SK-N-SH (cell line): Measurements from ENCODE around the gene GNG4. TPM values are rescaled to one million over a fixed set of nuclear protein-coding genes. Genes with fewer than 3 reads are reported as not detected.

Experiments
- CTCF ChIA-PET: fragments of 300-600, 350-600 bp; formaldehyde crosslinking; extraction: SDS; loops from one replicate; lab custom pipeline; 2021; lab: Yijun Ruan, JAX
- POLR2A ChIA-PET: fragments of 350-600 bp; sonication (Branson Sonifier 250); formaldehyde crosslinking; extraction: SDS; loops from one replicate; lab custom pipeline; 2020; ENCODE audit warnings: antibody characterized with exemption, inconsistent platforms; lab: Yijun Ruan, JAX
- DNase-seq: peaks from one replicate; pipeline ENCODE4 v3.0.0; 2012
- H2AFZ ChIP-seq: fragments of 200-600 bp; sonication (generic); 2 replicates; pipeline ENCODE4 v1.8.1; 2016; ENCODE audit warnings: antibody characterized with exemption, mild to moderate bottlenecking, low read depth
- H3F3A ChIP-seq: fragments of 200-600 bp; sonication (generic); replicated peaks from 2 replicates; pipeline ENCODE3; 2016; ENCODE audit warnings: antibody characterized with exemption, mild to moderate bottlenecking; ENCODE audit not compliant: insufficient read depth
- H3K27ac ChIP-seq, 2 experiments: fragments of 200-500 bp in 1 of 2; fragments of 200-600 bp in 1 of 2; sonication (Bioruptor generic) in 1 of 2; sonication (generic), shearing (Covaris generic) in 1 of 2; 2 replicates each; pipeline versions ENCODE4 v1.5.1 to v1.6.1; 2014 to 2016; ENCODE audit warnings: low read depth in 2 of 2, inconsistent platforms in 1 of 2, low read length in 1 of 2, mild to moderate bottlenecking in 1 of 2, mixed read lengths in 1 of 2
- H3K27me3 ChIP-seq: fragments of 200-600 bp; sonication (generic), shearing (Covaris generic); 2 replicates; pipeline ENCODE4 v1.6.1; 2016; ENCODE audit warnings: mixed run types; ENCODE audit not compliant: insufficient read depth
- H3K36me3 ChIP-seq, 2 experiments: fragments of 200-500 bp in 1 of 2; fragments of 200-600 bp in 1 of 2; sonication (Bioruptor generic) in 1 of 2; sonication (generic) in 1 of 2; replicated peaks in 1 of 2; 2 replicates each; pipeline versions ENCODE3 to v1.5.1; 2014 to 2016; ENCODE audit warnings: low read length in 1 of 2, mild to moderate bottlenecking in 1 of 2; ENCODE audit not compliant: insufficient read depth in 2 of 2, control insufficient read depth in 1 of 2
- H3K4me1 ChIP-seq, 2 experiments: fragments of 200-500 bp in 1 of 2; fragments of 200-600 bp in 1 of 2; sonication (Bioruptor generic) in 1 of 2; sonication (generic), shearing (Covaris generic) in 1 of 2; 2 replicates each; pipeline versions ENCODE4 v1.5.1 to v1.6.1; 2014 to 2016; ENCODE audit warnings: low read depth in 1 of 2, low read length in 1 of 2, mixed run types in 1 of 2; ENCODE audit not compliant: insufficient read depth in 2 of 2, control insufficient read depth in 1 of 2
- H3K4me2 ChIP-seq: fragments of 200-600 bp; sonication (generic), shearing (Covaris generic); 2 replicates; pipeline ENCODE4 v1.6.1; 2017; ENCODE audit warnings: mixed run types
- H3K4me3 ChIP-seq, 2 experiments: fragments of 200-500 bp in 1 of 2; fragments of 200-600 bp in 1 of 2; sonication (Bioruptor generic) in 1 of 2; sonication (generic), shearing (Covaris generic) in 1 of 2; 2 replicates each; pipeline versions ENCODE4 v1.5.1 to v1.8.1; 2014 to 2016; ENCODE audit warnings: low read depth in 2 of 2, inconsistent platforms in 1 of 2, low read length in 1 of 2, mild to moderate bottlenecking in 1 of 2, mixed read lengths in 1 of 2, moderate library complexity in 1 of 2
- H3K79me2 ChIP-seq: fragments of 200-600 bp; sonication (generic); 2 replicates; pipeline ENCODE4 v1.8.1; 2017; ENCODE audit warnings: mild to moderate bottlenecking; ENCODE audit not compliant: insufficient read depth
- H3K9ac ChIP-seq: fragments of 200-600 bp; sonication (generic); 2 replicates; pipeline ENCODE4 v1.6.1; 2017; ENCODE audit warnings: mixed run types
- H3K9me2 ChIP-seq: fragments of 200-600 bp; sonication (generic); 2 replicates; pipeline ENCODE4 v1.6.1; 2017; ENCODE audit warnings: mixed run types
- H3K9me3 ChIP-seq: fragments of 200-600 bp; sonication (generic); 2 replicates; pipeline ENCODE4 v1.6.1; 2017; ENCODE audit warnings: mixed run types, mild to moderate bottlenecking, moderate library complexity
- H4K20me1 ChIP-seq: fragments of 200-600 bp; sonication (generic); 2 replicates; pipeline ENCODE4 v1.6.1; 2017; ENCODE audit warnings: mild to moderate bottlenecking, mixed run types; ENCODE audit not compliant: insufficient read depth
- EP300 ChIP-seq, 2 experiments: IDR thresholded peaks; 2 replicates each; pipeline versions ENCODE4 v1.4.0 to v1.6.1; 2012; ENCODE audit warnings: borderline replicate concordance in 1 of 2, low read depth in 1 of 2, low read length in 1 of 2
- EZH2phosphoT487 ChIP-seq: fragments of 200-600 bp; sonication (generic); IDR thresholded peaks from 2 replicates; pipeline ENCODE4 v1.6.1; 2017; ENCODE audit warnings: low read depth, mixed run types, mild to moderate bottlenecking, antibody characterized with exemption, moderate library complexity, borderline replicate concordance
- FOSL2 ChIP-seq: IDR thresholded peaks from 2 replicates; pipeline ENCODE4 v1.4.0; 2012; ENCODE audit warnings: low read depth, mild to moderate bottlenecking, moderate library complexity, borderline replicate concordance
- FOXM1 ChIP-seq: IDR thresholded peaks from 2 replicates; pipeline ENCODE4 v1.4.0; 2012; ENCODE audit warnings: low read depth, mild to moderate bottlenecking
- GATA2 ChIP-seq: sonication (generic); formaldehyde crosslinking; IDR thresholded peaks from 2 replicates; pipeline ENCODE4 v1.5.0; 2020; ENCODE audit warnings: mild to moderate bottlenecking, missing genetic modification reagents
- MXI1 ChIP-seq: IDR thresholded peaks from 2 replicates; pipeline ENCODE4 v1.6.1; 2012; ENCODE audit warnings: mild to moderate bottlenecking, low read depth, low read length, improper control_type of control experiment
- NFIC ChIP-seq: IDR thresholded peaks from 2 replicates; pipeline ENCODE4 v1.4.0; 2012; ENCODE audit warnings: borderline replicate concordance
- NRF1 ChIP-seq: IDR thresholded peaks from 2 replicates; pipeline ENCODE4 v1.6.1; 2012; ENCODE audit warnings: low read depth, mild to moderate bottlenecking, low read length
- RXRA ChIP-seq: IDR thresholded peaks from 2 replicates; pipeline ENCODE4 v1.4.0; 2012; ENCODE audit warnings: low read depth, mild to moderate bottlenecking, borderline replicate concordance
- TCF12 ChIP-seq: IDR thresholded peaks from 2 replicates; pipeline ENCODE4 v1.4.0; 2012
- WGBS: methylation state at CpG from one replicate; pipeline ENCODE4 v1.1.6; 2017; ENCODE audit warnings: low lambda C conversion rate; 5-methylcytosine and 5-hydroxymethylcytosine counted together
- polyA plus RNA-seq, 3 experiments: library from polyadenylated mRNA; depleted of rRNA; stranded (reverse); fragments of >200 nt; gene quantifications; 2 replicates each; pipeline ENCODE4 v1.2.3, GENCODE V29; 2012
- TF ChIP-seq, protein P1 (sequence below): IDR thresholded peaks from 2 replicates; pipeline ENCODE4 v1.6.1; 2012; ENCODE audit warnings: mild to moderate bottlenecking, low read depth, low read length, moderate library complexity
- TF ChIP-seq, protein P2 (sequence below): fragments of 200-600 bp; sonication (generic); IDR thresholded peaks from 2 replicates; pipeline ENCODE4 v1.6.1; 2017; ENCODE audit warnings: antibody characterized with exemption, mild to moderate bottlenecking, moderate library complexity
- TF ChIP-seq, protein P3 (sequence below): fragments of 150-350 bp; IDR thresholded peaks from 2 replicates; pipeline ENCODE4 v1.6.1; 2016; ENCODE audit warnings: mild to moderate bottlenecking, low read depth, low read length

GNG4 gene
- polyA plus RNA-seq, 1 of the 3 experiments (the other 2 are of a cell fraction): 1.6 TPM

DNA sequence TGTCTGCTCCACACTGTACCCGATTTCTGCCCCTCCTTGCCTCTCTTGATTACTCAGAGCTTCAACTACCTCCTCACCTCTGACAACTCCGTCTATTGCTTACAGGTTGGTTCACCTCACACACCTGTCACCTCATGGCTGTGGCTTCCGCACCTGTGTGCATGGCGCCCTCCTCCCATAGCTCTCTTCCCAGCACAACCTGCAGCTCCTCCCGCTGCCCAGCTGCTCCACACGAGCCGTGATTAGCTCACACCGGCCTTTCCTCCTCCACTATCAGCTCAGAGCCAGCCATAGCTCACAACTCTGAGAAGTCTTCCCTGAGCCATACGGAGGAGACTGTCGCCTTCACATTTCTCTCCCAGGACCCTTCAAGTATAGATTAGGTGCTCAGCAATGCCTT lies 67.5 kb downstream of the GNG4 start:
- H3F3A ChIP-seq: no peaks in the 10 kb centered on the region
- no peak overlapping the region for H2AFZ ChIP-seq
- H3K79me2 ChIP-seq: no peaks in the 10 kb centered on the region
- ChIA-PET CTCF (no interaction called here), POLR2A (no interaction called here)
- H3K36me3 ChIP-seq: no peaks in the 10 kb centered on the region
- no peak overlapping the region for H3K4me3 ChIP-seq
- no peaks in the 10 kb centered on the region for H4K20me1 ChIP-seq
- DNase-seq: no peak
- no peaks in the 10 kb centered on the region for H3K4me1 ChIP-seq
- H3K9me3 ChIP-seq: no peaks in the 10 kb centered on the region
- TF ChIP-seq FOXM1 (no peak), EP300 (IDR thresholded peaks at IDR 0.05; ENCODE audit: borderline replicate concordance in 1 of 2, low read depth in 1 of 2, low read length in 1 of 2) (no peak), RXRA (no peak), TCF12 (no peak), GATA2 (CRISPR knock-in tag) (no peak), NRF1 (no peak), EZH2phosphoT487 (no peak), FOSL2 (no peak), MXI1 (no peak), NFIC (no peak)
- TF ChIP-seq, protein P1, sequence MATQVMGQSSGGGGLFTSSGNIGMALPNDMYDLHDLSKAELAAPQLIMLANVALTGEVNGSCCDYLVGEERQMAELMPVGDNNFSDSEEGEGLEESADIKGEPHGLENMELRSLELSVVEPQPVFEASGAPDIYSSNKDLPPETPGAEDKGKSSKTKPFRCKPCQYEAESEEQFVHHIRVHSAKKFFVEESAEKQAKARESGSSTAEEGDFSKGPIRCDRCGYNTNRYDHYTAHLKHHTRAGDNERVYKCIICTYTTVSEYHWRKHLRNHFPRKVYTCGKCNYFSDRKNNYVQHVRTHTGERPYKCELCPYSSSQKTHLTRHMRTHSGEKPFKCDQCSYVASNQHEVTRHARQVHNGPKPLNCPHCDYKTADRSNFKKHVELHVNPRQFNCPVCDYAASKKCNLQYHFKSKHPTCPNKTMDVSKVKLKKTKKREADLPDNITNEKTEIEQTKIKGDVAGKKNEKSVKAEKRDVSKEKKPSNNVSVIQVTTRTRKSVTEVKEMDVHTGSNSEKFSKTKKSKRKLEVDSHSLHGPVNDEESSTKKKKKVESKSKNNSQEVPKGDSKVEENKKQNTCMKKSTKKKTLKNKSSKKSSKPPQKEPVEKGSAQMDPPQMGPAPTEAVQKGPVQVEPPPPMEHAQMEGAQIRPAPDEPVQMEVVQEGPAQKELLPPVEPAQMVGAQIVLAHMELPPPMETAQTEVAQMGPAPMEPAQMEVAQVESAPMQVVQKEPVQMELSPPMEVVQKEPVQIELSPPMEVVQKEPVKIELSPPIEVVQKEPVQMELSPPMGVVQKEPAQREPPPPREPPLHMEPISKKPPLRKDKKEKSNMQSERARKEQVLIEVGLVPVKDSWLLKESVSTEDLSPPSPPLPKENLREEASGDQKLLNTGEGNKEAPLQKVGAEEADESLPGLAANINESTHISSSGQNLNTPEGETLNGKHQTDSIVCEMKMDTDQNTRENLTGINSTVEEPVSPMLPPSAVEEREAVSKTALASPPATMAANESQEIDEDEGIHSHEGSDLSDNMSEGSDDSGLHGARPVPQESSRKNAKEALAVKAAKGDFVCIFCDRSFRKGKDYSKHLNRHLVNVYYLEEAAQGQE: no peak
- TF ChIP-seq, protein P2, sequence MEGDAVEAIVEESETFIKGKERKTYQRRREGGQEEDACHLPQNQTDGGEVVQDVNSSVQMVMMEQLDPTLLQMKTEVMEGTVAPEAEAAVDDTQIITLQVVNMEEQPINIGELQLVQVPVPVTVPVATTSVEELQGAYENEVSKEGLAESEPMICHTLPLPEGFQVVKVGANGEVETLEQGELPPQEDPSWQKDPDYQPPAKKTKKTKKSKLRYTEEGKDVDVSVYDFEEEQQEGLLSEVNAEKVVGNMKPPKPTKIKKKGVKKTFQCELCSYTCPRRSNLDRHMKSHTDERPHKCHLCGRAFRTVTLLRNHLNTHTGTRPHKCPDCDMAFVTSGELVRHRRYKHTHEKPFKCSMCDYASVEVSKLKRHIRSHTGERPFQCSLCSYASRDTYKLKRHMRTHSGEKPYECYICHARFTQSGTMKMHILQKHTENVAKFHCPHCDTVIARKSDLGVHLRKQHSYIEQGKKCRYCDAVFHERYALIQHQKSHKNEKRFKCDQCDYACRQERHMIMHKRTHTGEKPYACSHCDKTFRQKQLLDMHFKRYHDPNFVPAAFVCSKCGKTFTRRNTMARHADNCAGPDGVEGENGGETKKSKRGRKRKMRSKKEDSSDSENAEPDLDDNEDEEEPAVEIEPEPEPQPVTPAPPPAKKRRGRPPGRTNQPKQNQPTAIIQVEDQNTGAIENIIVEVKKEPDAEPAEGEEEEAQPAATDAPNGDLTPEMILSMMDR: no peak
- TF ChIP-seq, protein P3, sequence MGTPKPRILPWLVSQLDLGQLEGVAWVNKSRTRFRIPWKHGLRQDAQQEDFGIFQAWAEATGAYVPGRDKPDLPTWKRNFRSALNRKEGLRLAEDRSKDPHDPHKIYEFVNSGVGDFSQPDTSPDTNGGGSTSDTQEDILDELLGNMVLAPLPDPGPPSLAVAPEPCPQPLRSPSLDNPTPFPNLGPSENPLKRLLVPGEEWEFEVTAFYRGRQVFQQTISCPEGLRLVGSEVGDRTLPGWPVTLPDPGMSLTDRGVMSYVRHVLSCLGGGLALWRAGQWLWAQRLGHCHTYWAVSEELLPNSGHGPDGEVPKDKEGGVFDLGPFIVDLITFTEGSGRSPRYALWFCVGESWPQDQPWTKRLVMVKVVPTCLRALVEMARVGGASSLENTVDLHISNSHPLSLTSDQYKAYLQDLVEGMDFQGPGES: no peak
- no peaks in the 10 kb centered on the region for H3K9me2 ChIP-seq
- no peak overlapping the region for H3K4me2 ChIP-seq
- no peak overlapping the region for H3K9ac ChIP-seq
- WGBS: 86% methylated on average over 10 of the region's 10 CpGs
- H3K27me3 ChIP-seq: no peaks in the 10 kb centered on the region
- no peak overlapping the region for H3K27ac ChIP-seq
